HUES6 (cell line): ENCODE measurements around the gene PTPN13.

ENCODE experiments used
- H3K27ac ChIP-seq: 2 replicates; pipeline ENCODE4 v1.7.0; 2013; ENCODE audit warnings: low read depth, mild to moderate bottlenecking, low read length, inconsistent platforms
- H3K27me3 ChIP-seq: 2 replicates; pipeline ENCODE4 v1.6.1; 2013; ENCODE audit warnings: low read length; ENCODE audit not compliant: control insufficient read depth, insufficient read depth
- H3K36me3 ChIP-seq: 2 replicates; pipeline ENCODE4 v1.6.1; 2013; ENCODE audit warnings: low read length; ENCODE audit not compliant: control insufficient read depth, insufficient read depth
- H3K4me1 ChIP-seq: 2 replicates; pipeline ENCODE4 v1.6.1; 2013; ENCODE audit warnings: low read length; ENCODE audit not compliant: control insufficient read depth, insufficient read depth
- H3K4me3 ChIP-seq: 2 replicates; pipeline ENCODE4 v1.5.1; 2013; ENCODE audit warnings: low read depth, low read length
- H3K9ac ChIP-seq: one replicate; pipeline ENCODE4 v1.6.1; 2013; ENCODE audit warnings: mild to moderate bottlenecking, low read length
- H3K9me3 ChIP-seq: 2 replicates; pipeline ENCODE4 v1.6.1; 2013; ENCODE audit warnings: low read depth, low read length; ENCODE audit not compliant: control insufficient read depth, insufficient read depth

PTPN13 gene

DNA sequence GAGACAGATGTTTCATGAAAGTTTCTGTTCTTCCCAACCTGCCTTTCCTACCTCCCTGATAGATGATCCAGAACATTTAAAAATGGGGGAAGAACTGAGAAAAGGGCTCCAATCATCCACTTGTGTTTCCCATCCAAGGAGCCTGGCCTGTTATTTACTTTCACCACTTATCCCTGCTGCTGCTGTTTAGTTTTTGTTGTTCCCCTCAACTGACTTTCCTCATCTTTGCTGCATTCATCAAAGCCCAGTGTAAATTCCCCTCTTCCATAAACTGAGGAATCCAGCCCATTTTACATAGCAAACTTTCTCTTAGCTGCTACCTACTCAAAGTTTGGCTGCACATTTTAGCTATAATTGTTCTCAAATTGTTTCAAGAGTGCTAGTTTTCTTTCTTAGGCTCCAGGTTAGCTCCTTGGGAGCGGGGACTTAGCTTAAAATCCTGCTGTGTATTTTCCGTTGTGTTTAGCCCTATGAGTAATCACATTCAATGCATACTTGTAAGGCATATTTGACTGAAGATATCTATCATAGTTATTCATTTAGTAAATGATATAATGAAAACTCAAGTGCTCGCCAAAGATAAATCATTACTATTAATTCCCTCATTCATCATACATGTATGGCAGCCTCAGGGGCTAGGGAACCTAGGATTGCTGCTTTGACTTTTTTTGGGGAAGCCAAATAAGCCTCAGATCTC, 1.4 kb upstream of the PTPN13 start:
- Histone ChIP-seq H3K27ac (no peak overlapping the region), H3K9me3 (no peaks in the 10 kb centered on the region), H3K27me3 (no peaks in the 10 kb centered on the region), H3K4me1 (peaks cover 34% of the 10 kb centered on the region), H3K36me3 (no peaks in the 10 kb centered on the region), H3K9ac (peak overlapping the region; percentile 61), H3K4me3 (peak overlapping the region; percentile 99)

DNA sequence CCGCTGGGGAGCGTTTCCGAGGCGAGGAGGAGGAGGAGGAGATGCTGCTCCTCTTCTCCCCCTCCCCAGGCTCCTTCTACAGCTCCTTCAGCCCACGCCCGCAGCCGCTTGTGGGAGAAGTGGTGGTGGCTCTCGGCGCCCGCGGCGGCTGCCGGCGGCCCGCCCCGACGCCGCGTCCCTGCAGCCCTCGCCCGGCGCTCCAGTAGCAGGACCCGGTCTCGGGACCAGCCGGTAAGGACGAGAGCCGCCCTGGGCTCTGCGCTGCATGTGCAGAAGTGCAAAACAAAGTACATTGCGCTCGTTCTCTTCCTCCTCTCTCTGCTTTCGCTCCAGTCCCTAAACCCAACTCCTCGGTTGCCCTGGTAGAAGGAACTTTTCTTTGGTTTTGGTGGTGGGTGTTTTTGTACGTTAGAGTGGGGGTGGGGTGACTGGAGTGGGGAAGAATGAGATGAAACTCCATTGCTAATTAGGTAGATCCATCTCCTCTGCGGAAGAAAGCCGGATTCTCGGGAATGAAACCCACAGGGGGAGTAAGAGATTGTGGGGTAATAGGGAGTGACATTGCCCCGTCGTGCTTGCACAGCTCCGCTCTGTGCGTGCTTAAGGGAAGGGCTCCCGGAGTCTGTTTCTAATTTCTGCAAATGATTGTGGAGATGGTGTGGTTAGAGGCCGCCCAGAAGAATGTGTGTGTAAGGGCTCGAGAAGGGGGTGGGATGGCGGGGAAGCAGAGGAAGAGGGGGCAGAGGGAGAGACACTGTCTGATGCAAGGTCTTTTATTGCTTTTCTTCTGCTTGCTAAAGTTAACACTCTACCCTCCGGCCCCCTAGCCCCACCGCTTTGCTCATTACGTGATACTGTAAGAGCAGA, 677 bp downstream of the PTPN13 start:
- Histone ChIP-seq H3K27me3 (no peaks in the 10 kb centered on the region), H3K4me3 (peak overlapping the region; percentile 99), H3K9ac (peak overlapping the region; percentile 86), H3K9me3 (no peaks in the 10 kb centered on the region), H3K36me3 (no peaks in the 10 kb centered on the region), H3K27ac (peak overlapping the region; percentile 69; the same call in 1 of the 2 replicates), H3K4me1 (peaks cover 36% of the 10 kb centered on the region)

DNA sequence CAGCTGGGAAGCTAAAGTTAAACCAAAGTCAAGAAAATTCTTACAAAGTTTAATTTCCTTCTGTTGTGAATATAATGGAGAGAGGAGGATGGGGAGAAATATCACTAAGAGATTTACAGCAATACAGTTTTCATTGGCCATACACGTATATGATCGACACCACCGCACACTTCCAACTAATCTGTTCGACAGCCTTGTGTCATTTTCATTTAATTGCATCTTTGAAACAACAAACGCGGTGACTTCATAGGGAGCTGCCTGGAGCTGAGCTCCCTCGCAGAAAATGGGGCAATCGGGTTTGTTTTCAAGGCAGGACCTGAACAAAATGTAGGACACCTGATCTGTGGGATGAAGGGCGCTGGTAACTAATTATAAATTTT, 1.3 kb downstream of the PTPN13 start:
- peaks cover 38% of the 10 kb centered on the region for H3K4me1 ChIP-seq
- H3K27me3 ChIP-seq, result no peaks in the 10 kb centered on the region
- H3K9ac ChIP-seq, result peak overlapping the region; percentile 86
- H3K27ac ChIP-seq, result no peak overlapping the region; the same call in 1 of the 2 replicates
- H3K4me3 ChIP-seq, result peak overlapping the region; percentile 99
- H3K36me3 ChIP-seq, result no peaks in the 10 kb centered on the region
- H3K9me3 ChIP-seq, result no peaks in the 10 kb centered on the region

DNA sequence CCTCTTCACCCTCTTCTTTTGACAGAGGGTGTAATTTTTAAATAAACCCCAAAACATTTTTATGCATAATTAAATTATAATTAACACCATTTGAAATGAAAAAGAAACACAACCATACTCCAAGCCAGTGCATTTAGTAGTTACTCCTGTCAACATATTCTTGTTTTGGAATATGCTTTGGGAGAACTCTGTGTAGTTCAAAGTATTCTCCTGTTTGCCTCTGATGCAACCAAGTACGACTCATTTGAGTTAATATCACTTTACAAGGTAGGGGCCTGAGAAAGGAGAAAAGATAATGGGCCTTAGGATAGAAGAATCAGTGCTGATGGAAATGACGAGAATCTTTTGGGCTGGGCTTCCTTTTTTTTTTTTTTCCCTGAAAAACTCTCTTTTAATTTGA, 2.7 kb downstream of the PTPN13 start:
- no peak overlapping the region for H3K9ac ChIP-seq
- no peaks in the 10 kb centered on the region for H3K36me3 ChIP-seq
- peaks cover 38% of the 10 kb centered on the region for H3K4me1 ChIP-seq
- no peaks in the 10 kb centered on the region for H3K9me3 ChIP-seq
- H3K4me3 ChIP-seq, result peak overlapping the region; percentile 99; the same call in 1 of the 2 replicates
- no peak overlapping the region for H3K27ac ChIP-seq
- no peaks in the 10 kb centered on the region for H3K27me3 ChIP-seq

DNA sequence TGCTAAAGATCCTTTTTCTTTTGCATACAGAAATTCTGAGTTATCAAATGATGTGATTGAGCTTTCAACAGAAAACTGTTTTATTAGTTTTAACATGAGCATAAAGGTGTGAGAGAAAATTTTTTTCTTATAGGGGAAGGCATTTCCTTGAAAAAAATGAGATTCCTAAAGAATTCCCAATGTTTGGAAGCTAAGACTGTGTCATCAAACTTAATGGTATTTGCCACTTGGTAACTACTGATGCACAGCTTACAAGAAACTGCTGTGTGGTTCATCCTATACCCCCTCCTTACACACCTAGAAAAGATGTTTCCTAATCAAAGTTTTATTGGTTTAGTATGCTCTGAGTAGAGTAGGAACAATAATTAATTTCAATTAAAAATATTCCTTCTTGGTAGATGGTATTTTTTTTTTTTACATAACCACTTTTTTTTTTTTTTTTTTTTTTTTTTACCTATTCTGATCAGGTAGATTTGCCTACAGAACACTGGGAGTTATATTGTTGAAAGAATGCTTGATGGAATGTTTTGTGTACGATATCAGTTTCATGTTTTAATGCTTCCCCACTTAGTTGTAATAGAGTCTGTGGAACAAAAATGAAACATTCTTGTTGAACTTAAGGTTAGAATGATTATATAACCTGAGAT, 6.0 kb downstream of the PTPN13 start:
- Histone ChIP-seq H3K4me1 (peaks cover 28% of the 10 kb centered on the region), H3K36me3 (no peaks in the 10 kb centered on the region)

DNA sequence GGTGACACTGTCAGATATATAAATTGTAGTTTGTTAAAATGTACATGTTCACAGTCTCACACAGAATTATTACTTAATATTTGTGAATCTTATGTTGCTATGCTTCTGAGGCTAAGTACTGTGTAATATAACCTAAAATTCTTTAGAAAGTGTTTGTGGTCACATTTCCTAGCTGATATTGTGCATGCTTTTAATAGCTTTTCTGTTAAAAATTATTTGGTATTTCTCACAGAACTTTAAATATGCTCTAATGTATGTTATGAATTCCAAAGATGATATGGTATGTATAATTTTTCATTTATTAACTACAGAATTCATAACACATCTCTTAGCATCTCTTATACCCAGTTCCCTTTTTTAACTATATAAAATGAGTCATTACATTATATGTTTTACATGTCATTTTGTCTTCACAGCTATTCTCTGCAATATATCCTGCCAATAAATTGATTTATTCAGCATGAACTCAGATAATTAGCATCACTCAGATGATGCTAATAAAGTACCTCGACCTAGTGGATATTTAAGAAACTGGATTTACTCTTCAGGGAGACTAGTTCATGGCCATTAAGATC, 9.3 kb downstream of the PTPN13 start:
- no peaks in the 10 kb centered on the region for H3K9me3 ChIP-seq
- H3K36me3 ChIP-seq, result no peaks in the 10 kb centered on the region
- H3K27ac ChIP-seq, result no peak overlapping the region
- no peak overlapping the region for H3K4me3 ChIP-seq
- H3K27me3 ChIP-seq, result no peaks in the 10 kb centered on the region
- H3K9ac ChIP-seq, result no peak overlapping the region
- peaks cover 9% of the 10 kb centered on the region; the same call in 1 of the 2 replicates for H3K4me1 ChIP-seq

More for the DNA sequence above, 6.0 kb downstream of the PTPN13 start:
- Histone ChIP-seq H3K9me3 (no peaks in the 10 kb centered on the region), H3K27ac (no peak overlapping the region), H3K27me3 (no peaks in the 10 kb centered on the region), H3K9ac (no peak overlapping the region), H3K4me3 (no peak overlapping the region)

DNA sequence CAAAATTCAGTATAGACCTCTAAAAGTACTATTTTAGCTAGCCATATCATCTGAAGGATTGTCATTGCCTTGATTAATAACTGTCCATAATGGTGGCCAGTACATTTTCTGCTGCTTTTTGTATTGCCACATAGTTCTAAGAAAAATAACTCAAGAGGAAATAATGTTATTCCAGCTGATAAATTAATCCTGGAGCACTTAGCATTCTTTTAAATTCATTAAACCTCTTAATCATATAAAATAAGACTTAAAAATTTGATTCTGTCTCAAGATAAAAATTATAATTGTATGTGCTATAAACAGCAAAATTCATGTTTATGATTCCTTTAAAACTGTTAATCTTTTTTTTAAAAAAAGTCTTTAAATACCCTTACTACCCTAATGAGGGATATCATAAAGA, 12.7 kb downstream of the PTPN13 start:
- Histone ChIP-seq H3K9ac (no peak overlapping the region), H3K9me3 (no peaks in the 10 kb centered on the region), H3K4me1 (peaks cover 6% of the 10 kb centered on the region; the same call in 1 of the 2 replicates), H3K27ac (no peak overlapping the region), H3K36me3 (no peaks in the 10 kb centered on the region), H3K4me3 (no peak overlapping the region), H3K27me3 (no peaks in the 10 kb centered on the region)

DNA sequence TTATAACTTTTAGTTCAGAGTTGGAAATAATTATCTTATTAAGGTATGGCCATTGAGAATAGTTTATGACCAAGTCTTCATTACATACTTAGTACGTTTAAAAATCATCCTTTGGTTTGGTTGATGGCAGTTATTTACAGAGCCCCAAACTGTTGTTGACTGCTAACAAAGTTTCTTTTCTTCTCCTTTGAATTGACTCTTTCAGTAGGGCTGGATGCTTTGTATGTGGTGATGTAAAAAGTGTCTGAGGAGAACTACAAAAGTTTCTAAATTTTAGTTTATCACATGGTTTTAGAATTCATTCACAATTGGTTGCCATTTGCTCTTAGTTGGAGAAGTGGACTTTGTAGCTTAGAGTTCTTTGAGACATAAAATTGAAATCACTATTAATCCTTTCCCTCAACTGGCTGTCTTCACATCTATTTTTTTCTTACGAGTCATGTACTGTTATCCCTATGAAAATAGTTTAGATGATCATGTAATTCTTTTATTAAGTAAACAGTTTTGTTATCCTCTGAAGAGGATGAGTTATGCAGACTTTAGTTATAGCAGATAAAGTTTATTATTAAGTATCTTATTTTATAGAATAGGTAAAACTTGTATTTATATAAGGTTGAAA, 14.8 kb downstream of the PTPN13 start:
- H3K9ac ChIP-seq, result no peak overlapping the region
- no peaks in the 10 kb centered on the region for H3K9me3 ChIP-seq
- no peak overlapping the region for H3K4me3 ChIP-seq
- H3K27me3 ChIP-seq, result no peaks in the 10 kb centered on the region
- no peak overlapping the region for H3K27ac ChIP-seq
- peaks cover 6% of the 10 kb centered on the region; the same call in 1 of the 2 replicates for H3K4me1 ChIP-seq
- no peaks in the 10 kb centered on the region for H3K36me3 ChIP-seq

DNA sequence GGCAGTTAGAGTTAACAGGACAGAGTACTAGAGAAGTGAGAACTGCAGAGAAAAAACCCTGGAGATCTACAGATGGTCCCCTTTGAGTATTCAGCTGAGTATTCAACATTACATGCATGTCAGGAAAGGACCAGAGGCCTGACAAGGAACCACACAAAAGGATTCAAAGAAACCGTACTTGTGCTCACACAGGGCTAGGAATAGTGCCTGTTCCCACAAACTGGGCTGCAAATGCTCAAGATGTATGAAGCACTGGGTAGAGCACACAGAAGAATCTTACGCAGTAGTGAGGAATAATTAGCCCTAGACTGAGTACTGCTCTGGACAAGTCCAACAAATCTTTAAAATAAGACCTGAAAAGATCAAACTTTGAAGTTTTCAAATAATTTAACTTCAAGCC, 17.6 kb downstream of the PTPN13 start:
- Histone ChIP-seq H3K27me3 (no peaks in the 10 kb centered on the region), H3K9me3 (no peaks in the 10 kb centered on the region), H3K4me1 (no peaks in the 10 kb centered on the region; the same call in 1 of the 2 replicates), H3K4me3 (no peak overlapping the region), H3K36me3 (no peaks in the 10 kb centered on the region), H3K9ac (no peak overlapping the region), H3K27ac (no peak overlapping the region)

DNA sequence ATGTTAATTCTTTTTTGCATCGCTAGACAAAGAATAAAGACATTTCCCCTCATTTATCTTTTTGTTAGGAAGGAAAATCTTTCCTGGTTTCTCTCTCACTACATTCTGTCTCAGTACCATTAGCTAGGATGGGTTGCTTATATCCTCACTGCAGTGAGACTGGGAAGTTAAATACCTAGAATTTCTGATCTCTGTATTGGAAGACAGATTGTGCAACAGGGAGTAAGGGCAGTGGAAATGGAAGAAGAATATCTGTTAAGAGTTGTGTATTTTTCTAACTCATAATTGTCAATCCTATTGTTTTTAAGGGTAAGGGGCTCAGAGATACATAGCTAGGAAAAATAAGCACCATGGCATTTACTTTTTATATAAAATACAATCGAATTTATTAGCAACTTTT, 19.6 kb downstream of the PTPN13 start:
- H3K9ac ChIP-seq, result no peak overlapping the region
- H3K4me3 ChIP-seq, result no peak overlapping the region
- H3K27ac ChIP-seq, result no peak overlapping the region
- H3K27me3 ChIP-seq, result no peaks in the 10 kb centered on the region
- H3K4me1 ChIP-seq, result no peaks in the 10 kb centered on the region
- H3K36me3 ChIP-seq, result no peaks in the 10 kb centered on the region
- H3K9me3 ChIP-seq, result no peaks in the 10 kb centered on the region
